IPS-15b (cell line): ENCODE measurements around the gene SPAG6.

ENCODE experiments used
- H3K27me3 ChIP-seq: one replicate; pipeline ENCODE4 v1.6.1; 2013; ENCODE audit warnings: low read length; ENCODE audit not compliant: control insufficient read depth, insufficient read depth
- H3K36me3 ChIP-seq: one replicate; pipeline ENCODE4 v1.6.1; 2013; ENCODE audit warnings: low read length; ENCODE audit not compliant: control insufficient read depth, insufficient read depth
- H3K4me1 ChIP-seq: one replicate; pipeline ENCODE4 v1.6.1; 2013; ENCODE audit warnings: mild to moderate bottlenecking, low read length; ENCODE audit not compliant: control insufficient read depth, insufficient read depth
- H3K4me3 ChIP-seq: one replicate; pipeline ENCODE4 v1.5.1; 2013; ENCODE audit warnings: low read depth, low read length
- H3K9ac ChIP-seq: one replicate; pipeline ENCODE4 v1.6.1; 2013; ENCODE audit warnings: low read depth, mild to moderate bottlenecking, low read length
- H3K9me3 ChIP-seq: one replicate; pipeline ENCODE4 v1.6.1; 2013; ENCODE audit warnings: mild to moderate bottlenecking, low read length; ENCODE audit not compliant: control insufficient read depth, insufficient read depth

The SPAG6 gene

GRCh38 chr10:22433875-22434274 is 88.6 kb downstream of the SPAG6 start:
- Histone ChIP-seq H3K36me3 (no peaks in the 10 kb centered on the region), H3K9me3 (no peaks in the 10 kb centered on the region), H3K27me3 (peaks cover 61% of the 10 kb centered on the region), H3K9ac (no peak overlapping the region), H3K4me1 (peaks cover 10% of the 10 kb centered on the region), H3K4me3 (no peak overlapping the region)

- Histone ChIP-seq H3K4me1 (peaks cover 9% of the 10 kb centered on the region), H3K9ac (no peak overlapping the region), H3K4me3 (no peak overlapping the region), H3K36me3 (no peaks in the 10 kb centered on the region), H3K27me3 (peaks cover 62% of the 10 kb centered on the region), H3K9me3 (no peaks in the 10 kb centered on the region)
Observed at GRCh38 chr10:22434521-22434920, 89.2 kb downstream of the SPAG6 start.

- H3K4me3 ChIP-seq, result no peak overlapping the region
- no peak overlapping the region for H3K9ac ChIP-seq
- H3K27me3 ChIP-seq, result peaks cover 62% of the 10 kb centered on the region
- no peaks in the 10 kb centered on the region for H3K36me3 ChIP-seq
- H3K4me1 ChIP-seq, result peaks cover 5% of the 10 kb centered on the region
- no peaks in the 10 kb centered on the region for H3K9me3 ChIP-seq
Observed at GRCh38 chr10:22435650-22436049, 90.4 kb downstream of the SPAG6 start.

- no peaks in the 10 kb centered on the region for H3K9me3 ChIP-seq
- H3K9ac ChIP-seq, result no peak overlapping the region
- peaks cover 5% of the 10 kb centered on the region for H3K4me1 ChIP-seq
- H3K36me3 ChIP-seq, result no peaks in the 10 kb centered on the region
- peaks cover 69% of the 10 kb centered on the region for H3K27me3 ChIP-seq
- peak overlapping the region; percentile 66 for H3K4me3 ChIP-seq
Observed at GRCh38 chr10:22436526-22436892, 91.2 kb downstream of the SPAG6 start.

- Histone ChIP-seq H3K9me3 (no peaks in the 10 kb centered on the region), H3K4me3 (peak overlapping the region; percentile 66), H3K4me1 (peaks cover 5% of the 10 kb centered on the region), H3K27me3 (peaks cover 74% of the 10 kb centered on the region), H3K9ac (no peak overlapping the region), H3K36me3 (no peaks in the 10 kb centered on the region)
Observed at GRCh38 chr10:22436893-22437619, 91.8 kb downstream of the SPAG6 start.

GRCh38 chr10:22437620-22438588 is 92.6 kb downstream of the SPAG6 start:
- peaks cover 5% of the 10 kb centered on the region for H3K4me1 ChIP-seq
- H3K4me3 ChIP-seq, result peak overlapping the region; percentile 66
- H3K9ac ChIP-seq, result no peak overlapping the region
- H3K9me3 ChIP-seq, result no peaks in the 10 kb centered on the region
- H3K36me3 ChIP-seq, result no peaks in the 10 kb centered on the region
- peaks cover 83% of the 10 kb centered on the region for H3K27me3 ChIP-seq

- no peak overlapping the region for H3K4me3 ChIP-seq
- no peaks in the 10 kb centered on the region for H3K36me3 ChIP-seq
- H3K4me1 ChIP-seq, result peaks cover 5% of the 10 kb centered on the region
- peaks cover 83% of the 10 kb centered on the region for H3K27me3 ChIP-seq
- no peak overlapping the region for H3K9ac ChIP-seq
- H3K9me3 ChIP-seq, result no peaks in the 10 kb centered on the region
Observed at GRCh38 chr10:22438711-22439110, 93.4 kb downstream of the SPAG6 start.

- Histone ChIP-seq H3K4me3 (no peak overlapping the region), H3K36me3 (no peaks in the 10 kb centered on the region), H3K27me3 (peaks cover 76% of the 10 kb centered on the region), H3K4me1 (peaks cover 2% of the 10 kb centered on the region), H3K9me3 (no peaks in the 10 kb centered on the region), H3K9ac (no peak overlapping the region)
Observed at GRCh38 chr10:22442063-22442462, 96.8 kb downstream of the SPAG6 start.

GRCh38 chr10:22442468-22442867 is 97.2 kb downstream of the SPAG6 start:
- peaks cover 2% of the 10 kb centered on the region for H3K4me1 ChIP-seq
- no peak overlapping the region for H3K9ac ChIP-seq
- no peaks in the 10 kb centered on the region for H3K9me3 ChIP-seq
- no peaks in the 10 kb centered on the region for H3K36me3 ChIP-seq
- peaks cover 72% of the 10 kb centered on the region for H3K27me3 ChIP-seq
- no peak overlapping the region for H3K4me3 ChIP-seq

GRCh38 chr10:22443175-22443901 is 98.0 kb downstream of the SPAG6 start:
- H3K9ac ChIP-seq, result no peak overlapping the region
- no peaks in the 10 kb centered on the region for H3K4me1 ChIP-seq
- no peak overlapping the region for H3K4me3 ChIP-seq
- peaks cover 64% of the 10 kb centered on the region for H3K27me3 ChIP-seq
- no peaks in the 10 kb centered on the region for H3K9me3 ChIP-seq
- H3K36me3 ChIP-seq, result no peaks in the 10 kb centered on the region

- no peaks in the 10 kb centered on the region for H3K36me3 ChIP-seq
- no peaks in the 10 kb centered on the region for H3K4me1 ChIP-seq
- no peak overlapping the region for H3K9ac ChIP-seq
- H3K9me3 ChIP-seq, result no peaks in the 10 kb centered on the region
- H3K27me3 ChIP-seq, result peaks cover 54% of the 10 kb centered on the region
- no peak overlapping the region for H3K4me3 ChIP-seq
Observed at GRCh38 chr10:22444219-22444788, 99.0 kb downstream of the SPAG6 start.
